Lower leg skin (tissue), 3 donors: Measurements from ENCODE around the gene CHMP4A.

ENCODE experiments used
- POLR2A ChIP-seq, 2 donors: fragments of 450-650 bp; IDR thresholded peaks; one replicate each; pipeline ENCODE4 v1.6.1; 2016 to 2017; ENCODE audit warnings: antibody characterized with exemption in 2 of 2, mild to moderate bottlenecking in 1 of 2, moderate library complexity in 1 of 2
- TF ChIP-seq, protein P1 (sequence below), 3 donors: fragments of 450-650 bp; IDR thresholded peaks; one replicate each; pipeline ENCODE4 v1.5.1; 2016; ENCODE audit warnings: antibody characterized with exemption in 3 of 3, mild to moderate bottlenecking in 3 of 3, moderate library complexity in 2 of 3

- no peak for TF ChIP-seq POLR2A (IDR thresholded peaks at IDR 0.05)
- TF ChIP-seq, protein P1, sequence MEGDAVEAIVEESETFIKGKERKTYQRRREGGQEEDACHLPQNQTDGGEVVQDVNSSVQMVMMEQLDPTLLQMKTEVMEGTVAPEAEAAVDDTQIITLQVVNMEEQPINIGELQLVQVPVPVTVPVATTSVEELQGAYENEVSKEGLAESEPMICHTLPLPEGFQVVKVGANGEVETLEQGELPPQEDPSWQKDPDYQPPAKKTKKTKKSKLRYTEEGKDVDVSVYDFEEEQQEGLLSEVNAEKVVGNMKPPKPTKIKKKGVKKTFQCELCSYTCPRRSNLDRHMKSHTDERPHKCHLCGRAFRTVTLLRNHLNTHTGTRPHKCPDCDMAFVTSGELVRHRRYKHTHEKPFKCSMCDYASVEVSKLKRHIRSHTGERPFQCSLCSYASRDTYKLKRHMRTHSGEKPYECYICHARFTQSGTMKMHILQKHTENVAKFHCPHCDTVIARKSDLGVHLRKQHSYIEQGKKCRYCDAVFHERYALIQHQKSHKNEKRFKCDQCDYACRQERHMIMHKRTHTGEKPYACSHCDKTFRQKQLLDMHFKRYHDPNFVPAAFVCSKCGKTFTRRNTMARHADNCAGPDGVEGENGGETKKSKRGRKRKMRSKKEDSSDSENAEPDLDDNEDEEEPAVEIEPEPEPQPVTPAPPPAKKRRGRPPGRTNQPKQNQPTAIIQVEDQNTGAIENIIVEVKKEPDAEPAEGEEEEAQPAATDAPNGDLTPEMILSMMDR (IDR thresholded peaks at IDR 0.05): no peak
These were observed 36.1 kb downstream of the CHMP4A start for GRCh38 chr14:24177041-24177825.
